GM18507 (cell line): ENCODE data around the gene HELZ2.

Experiments
- DNase-seq: peaks from one replicate; pipeline ENCODE4 v3.0.0; 2011; ENCODE audit warnings: low read depth; ENCODE audit not compliant: insufficient read length; ENCODE audit errors: extremely low spot score
- FAIRE-seq: peaks from 2 replicates; lab custom pipeline; 2011; peaks lifted over from hg19 to GRCh38; lab: Jason Lieb, UNC

Gene HELZ2

GRCh38 chr20:63543733-63544132 is 30.3 kb downstream of the HELZ2 start:
- DNase-seq (no peak), FAIRE-seq (no peak)

GRCh38 chr20:63543131-63543530 is 30.9 kb downstream of the HELZ2 start:
- FAIRE-seq = no peak
- DNase-seq = no peak

- FAIRE-seq = peak; percentile 83
- peak; percentile 56 for DNase-seq
Observed at GRCh38 chr20:63542696-63543095, 31.3 kb downstream of the HELZ2 start.

- FAIRE-seq = no peak
- no peak for DNase-seq
Observed at GRCh38 chr20:63542031-63542559, 31.9 kb downstream of the HELZ2 start.

- FAIRE-seq = no peak
Observed at GRCh38 chr20:63541371-63541770, 32.7 kb downstream of the HELZ2 start.

GRCh38 chr20:63540417-63541186 is 33.4 kb downstream of the HELZ2 start:
- DNase-seq (no peak), FAIRE-seq (no peak)

More at GRCh38 chr20:63541371-63541770, 32.7 kb downstream of the HELZ2 start:
- no peak for DNase-seq

GRCh38 chr20:63539441-63540370 is 34.3 kb downstream of the HELZ2 start:
- DNase-seq (no peak), FAIRE-seq (no peak)

- FAIRE-seq = no peak
Observed at GRCh38 chr20:63539092-63539430, 35.0 kb downstream of the HELZ2 start.

GRCh38 chr20:63538204-63539091 is 35.6 kb downstream of the HELZ2 start:
- no peak for DNase-seq
- FAIRE-seq = peak; percentile 33

More at GRCh38 chr20:63539092-63539430, 35.0 kb downstream of the HELZ2 start:
- DNase-seq = no peak

- FAIRE-seq (peak; percentile 99), DNase-seq (peak; percentile 99)
Observed at GRCh38 chr20:63537525-63538203, 36.4 kb downstream of the HELZ2 start.

- DNase-seq (no peak), FAIRE-seq (no peak)
Observed at GRCh38 chr20:63536997-63537524, 37.0 kb downstream of the HELZ2 start, which contains the start of gene PTK6. Gene PTK6, minus strand, starts transcription at chr20:63537376. Its CDS starts 62 bp downstream, at chr20:63537314.

- DNase-seq = no peak
- no peak for FAIRE-seq
Observed at GRCh38 chr20:63536241-63536977, 37.6 kb downstream of the HELZ2 start.

- no peak for FAIRE-seq
- DNase-seq = no peak
Observed at GRCh38 chr20:63534831-63535651, 39.0 kb downstream of the HELZ2 start.

- no peak for DNase-seq
- no peak for FAIRE-seq
Observed at GRCh38 chr20:63534427-63534830, 39.6 kb downstream of the HELZ2 start.

- no peak for FAIRE-seq
- DNase-seq = no peak
Observed at GRCh38 chr20:63533871-63534393, 40.1 kb downstream of the HELZ2 start.

GRCh38 chr20:63533388-63533787 is 40.7 kb downstream of the HELZ2 start:
- DNase-seq = no peak
- no peak for FAIRE-seq

GRCh38 chr20:63532449-63532971 is 41.5 kb downstream of the HELZ2 start:
- FAIRE-seq = no peak
- no peak for DNase-seq
